HS-5 (cell line): ENCODE results near the gene RRP15.
"Not testable (repeated sequence)": the region's sequence is repeated elsewhere in the genome, so short reads cannot be mapped to it uniquely, and the experiment has no call there.

Source experiments
- DNase-seq: peaks from one replicate; pipeline ENCODE4 v3.0.0-alpha.2; 2012; ENCODE audit warnings: low read depth

The RRP15 gene

DNA sequence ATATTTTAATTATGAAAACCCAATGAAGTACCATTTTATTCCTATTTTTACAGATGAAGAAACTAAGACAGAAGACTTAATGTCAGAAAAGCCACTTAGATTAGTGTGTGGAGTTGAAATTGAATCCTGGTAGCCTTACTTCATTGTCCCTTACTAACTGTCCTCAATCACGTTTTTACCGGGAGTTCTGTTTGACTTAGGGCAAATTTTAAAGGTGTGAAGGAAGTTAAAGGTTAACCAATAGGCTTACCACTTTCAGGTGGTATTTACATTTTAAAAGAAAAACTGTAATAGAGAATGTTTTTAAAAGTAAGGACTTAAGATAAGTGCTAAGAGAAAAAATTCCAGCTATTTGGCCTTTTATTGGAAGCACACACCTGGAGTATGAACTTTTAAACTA lies 12.4 kb downstream of the RRP15 start:
- DNase-seq, result no peak

DNA sequence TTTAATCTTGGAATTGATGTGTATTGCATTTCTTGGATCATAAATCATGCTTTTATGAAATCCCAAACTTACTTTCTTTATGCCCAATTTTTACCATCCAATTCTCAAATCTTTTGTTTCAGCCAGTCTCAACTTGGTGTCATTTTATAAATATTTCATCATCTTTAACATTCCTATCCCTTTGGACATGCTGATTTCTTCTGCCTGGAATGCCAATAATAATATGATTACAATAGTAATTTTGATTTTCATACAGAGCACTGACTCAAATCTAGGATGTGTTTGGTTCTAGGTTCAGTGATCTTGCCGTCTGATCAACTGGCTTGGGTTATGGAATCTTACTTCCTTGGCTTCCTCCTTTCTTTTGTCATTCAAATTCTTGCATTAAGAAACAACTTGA lies 12.8 kb downstream of the RRP15 start:
- DNase-seq, result peak; percentile 49

DNA sequence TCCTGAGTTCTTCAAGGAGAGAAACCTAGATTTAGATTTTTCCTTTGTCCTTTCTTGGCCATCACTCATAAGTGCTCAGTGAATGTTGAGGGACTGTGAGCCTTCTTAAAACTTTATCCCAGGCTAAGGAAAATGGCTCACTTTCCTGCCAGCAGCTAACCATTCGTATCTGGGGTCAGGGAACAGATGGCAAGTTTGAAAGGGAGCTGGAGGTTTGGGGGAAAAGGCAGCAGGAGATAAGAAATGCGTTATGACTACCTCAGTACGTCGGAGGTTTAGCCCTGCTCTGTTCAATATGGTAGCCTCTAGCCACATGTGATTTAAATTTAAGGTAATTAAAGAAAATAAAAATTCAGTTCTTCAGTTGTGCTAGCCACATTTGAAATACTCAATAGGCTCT lies 13.3 kb downstream of the RRP15 start:
- no peak for DNase-seq

GRCh38 chr1:218299416-218299815 lies 14.3 kb downstream of the RRP15 start:
- DNase-seq, result no peak

DNA sequence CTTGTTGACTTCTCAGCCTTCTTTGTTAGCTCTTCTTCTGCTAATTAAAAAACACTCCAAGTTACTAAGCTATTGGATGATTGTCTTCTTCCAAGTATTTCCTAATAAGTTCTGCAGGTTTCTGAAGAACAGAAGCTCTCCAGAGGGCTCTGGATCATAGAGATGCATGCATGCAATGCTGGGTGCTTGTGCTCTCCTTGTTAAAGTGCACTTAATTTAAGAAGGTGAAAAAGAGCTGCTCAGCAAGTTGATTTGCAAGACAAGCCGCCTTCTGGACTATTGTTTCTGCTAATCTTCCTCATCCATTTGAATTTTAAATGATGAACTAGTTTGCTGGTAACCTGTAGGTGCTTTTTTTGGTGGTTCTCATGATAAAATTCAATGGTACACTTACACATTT lies 16.1 kb downstream of the RRP15 start:
- DNase-seq, result no peak

- DNase-seq, result no peak
Observed at GRCh38 chr1:218302155-218302554, 17.1 kb downstream of the RRP15 start.

- DNase-seq, result no peak
Observed at GRCh38 chr1:218303176-218303879, 18.2 kb downstream of the RRP15 start.

DNA sequence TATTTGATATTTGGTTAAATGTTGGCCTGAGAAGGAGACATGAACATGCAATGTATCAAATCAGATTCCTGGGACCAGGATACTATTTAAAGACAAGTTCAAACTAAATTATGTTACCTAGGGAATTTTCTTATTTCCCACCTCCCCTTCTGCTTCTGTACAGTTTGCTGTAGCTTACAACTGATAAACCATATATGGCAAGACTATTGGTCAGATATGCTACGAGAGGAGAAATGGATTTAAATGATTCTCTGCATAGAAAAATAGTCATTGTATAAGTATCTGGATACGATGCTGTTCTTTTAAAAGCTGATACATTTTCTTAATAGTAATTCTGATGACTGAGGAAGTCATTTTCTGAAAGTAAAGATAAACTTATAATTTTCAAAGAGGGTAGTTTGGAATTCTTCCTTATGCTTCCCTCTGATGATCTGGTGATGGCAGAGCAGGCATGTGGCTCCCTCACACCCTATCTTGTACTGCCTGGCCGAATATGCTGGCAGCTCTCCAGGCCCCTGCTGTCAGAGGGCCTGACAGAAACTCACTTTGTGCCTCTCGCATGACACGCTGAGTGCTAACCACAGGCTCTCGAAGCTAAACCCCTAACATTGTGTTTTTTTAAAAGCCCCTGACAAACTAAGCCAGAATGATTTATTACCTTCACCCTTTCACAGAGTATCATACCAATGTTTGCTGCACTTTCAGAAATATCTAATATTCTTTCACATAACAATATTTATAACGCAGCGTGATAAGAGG lies 19.4 kb downstream of the RRP15 start:
- no peak for DNase-seq

GRCh38 chr1:218305472-218306064 lies 20.5 kb downstream of the RRP15 start:
- DNase-seq, result no peak

DNA sequence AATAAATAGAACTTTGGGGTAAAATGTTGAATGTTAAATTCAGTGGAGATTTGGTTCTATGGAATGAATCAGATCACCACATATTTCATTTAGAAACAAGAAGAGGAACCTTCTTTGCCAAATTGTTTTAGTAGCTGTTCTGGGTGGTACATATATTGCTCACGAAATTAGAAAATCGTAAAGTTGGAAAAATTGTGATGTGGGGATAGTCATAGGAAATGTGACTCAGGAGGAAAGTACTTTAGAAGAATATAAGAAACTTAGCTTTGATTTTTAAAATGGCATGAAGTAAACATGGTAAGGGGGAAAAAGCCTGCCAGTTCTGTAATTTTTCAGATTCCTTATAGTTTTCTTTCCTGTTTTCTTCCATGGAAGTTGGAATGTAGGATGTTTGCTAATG lies 27.4 kb downstream of the RRP15 start:
- peak; percentile 80 for DNase-seq

DNA sequence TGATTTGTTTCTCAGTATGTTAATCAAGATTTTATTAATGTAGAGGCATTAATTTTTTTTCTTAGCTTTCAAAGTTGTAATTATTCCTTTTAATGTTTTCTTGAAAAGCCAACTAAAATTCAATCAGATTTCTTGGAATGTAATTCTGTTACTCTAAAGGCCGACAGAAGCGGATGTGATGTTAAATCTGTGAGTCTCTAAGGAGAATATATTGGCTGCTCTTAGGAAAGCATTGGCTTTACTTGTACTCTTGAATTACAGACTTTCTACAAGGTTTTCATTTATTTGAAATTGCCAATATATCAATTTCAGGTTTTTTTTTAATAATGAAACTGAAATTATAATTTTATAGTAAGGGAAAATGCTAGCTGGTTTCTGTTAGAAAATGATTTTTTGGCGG lies 29.2 kb downstream of the RRP15 start:
- DNase-seq, result no peak

DNA sequence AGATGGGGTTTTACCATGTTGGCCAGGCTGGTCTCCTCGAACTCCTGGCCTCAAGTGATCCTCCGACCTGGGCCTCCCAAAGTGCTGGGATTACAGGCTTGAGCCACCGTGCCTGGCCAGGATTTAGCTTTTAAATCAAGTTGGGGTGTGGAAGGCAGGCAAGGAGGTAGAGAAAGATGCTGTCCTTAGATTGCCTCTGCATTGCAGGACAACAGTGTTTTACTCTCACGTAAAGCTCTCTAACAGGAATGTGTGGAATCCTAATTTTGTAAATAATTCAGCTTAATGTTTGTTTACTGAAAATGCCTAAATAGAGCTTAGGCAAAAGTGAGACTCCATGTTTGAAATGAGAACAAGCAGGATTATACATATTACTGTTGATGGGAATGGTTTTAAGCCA lies 30.5 kb downstream of the RRP15 start:
- DNase-seq, result no peak

GRCh38 chr1:218317061-218317460 lies 32.0 kb downstream of the RRP15 start:
- DNase-seq, result no peak

GRCh38 chr1:218320182-218320581 lies 35.1 kb downstream of the RRP15 start:
- not testable (repeated sequence) for DNase-seq

GRCh38 chr1:218322762-218323161 lies 37.7 kb downstream of the RRP15 start:
- DNase-seq, result no peak

DNA sequence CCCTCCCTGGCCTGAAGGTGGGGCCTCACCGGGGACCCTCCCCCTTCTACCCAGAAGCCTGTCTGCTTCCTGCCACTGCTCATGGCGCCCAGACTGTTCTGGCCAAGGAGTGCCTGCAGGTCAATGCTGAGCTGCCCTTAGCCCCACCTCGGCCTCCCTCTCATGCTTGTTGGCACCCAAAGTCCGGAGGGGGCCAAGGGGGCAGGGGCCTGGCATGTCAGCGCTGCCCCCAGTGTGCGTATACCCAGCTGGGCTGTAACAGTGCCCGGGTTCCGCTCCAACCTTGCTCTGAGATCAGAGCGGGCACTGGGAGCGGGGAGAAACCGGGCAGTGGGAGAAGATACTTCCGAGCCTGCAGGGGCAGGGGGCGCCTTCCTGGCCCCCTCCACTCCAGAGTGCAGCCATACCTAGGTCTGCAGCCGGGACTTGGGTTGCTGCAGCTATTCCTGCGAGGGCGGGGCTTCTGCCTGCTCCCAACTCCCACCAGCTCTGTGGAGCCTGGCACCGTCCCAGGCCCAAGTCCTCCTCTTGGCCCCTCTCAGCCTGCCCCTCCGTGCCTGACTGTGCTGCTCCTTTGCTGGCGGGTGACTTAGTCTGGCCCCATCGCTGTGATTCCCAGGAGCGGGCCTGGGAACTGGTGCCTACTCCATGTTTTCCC lies 38.6 kb downstream of the RRP15 start:
- DNase-seq, result no peak

DNA sequence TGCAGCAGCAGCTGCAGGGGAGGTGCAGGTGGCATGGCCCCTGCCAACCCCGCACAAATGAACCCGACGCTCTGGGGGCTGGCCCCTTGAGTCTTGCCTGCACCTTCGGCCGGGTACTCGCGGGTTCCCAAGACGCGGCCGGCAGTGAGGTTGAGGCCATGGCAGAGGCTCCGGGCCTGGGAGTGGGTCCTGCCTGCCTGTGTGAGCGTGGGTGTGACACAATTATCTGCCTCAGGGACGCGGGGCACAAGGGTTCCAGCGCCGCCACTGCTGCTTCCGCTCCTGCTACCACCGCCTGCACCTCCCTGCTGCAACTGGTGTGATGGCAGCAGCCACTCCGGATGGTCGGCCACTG lies 39.1 kb downstream of the RRP15 start:
- no peak for DNase-seq

GRCh38 chr1:218328769-218329168 lies 43.7 kb downstream of the RRP15 start:
- DNase-seq, result no peak

DNA sequence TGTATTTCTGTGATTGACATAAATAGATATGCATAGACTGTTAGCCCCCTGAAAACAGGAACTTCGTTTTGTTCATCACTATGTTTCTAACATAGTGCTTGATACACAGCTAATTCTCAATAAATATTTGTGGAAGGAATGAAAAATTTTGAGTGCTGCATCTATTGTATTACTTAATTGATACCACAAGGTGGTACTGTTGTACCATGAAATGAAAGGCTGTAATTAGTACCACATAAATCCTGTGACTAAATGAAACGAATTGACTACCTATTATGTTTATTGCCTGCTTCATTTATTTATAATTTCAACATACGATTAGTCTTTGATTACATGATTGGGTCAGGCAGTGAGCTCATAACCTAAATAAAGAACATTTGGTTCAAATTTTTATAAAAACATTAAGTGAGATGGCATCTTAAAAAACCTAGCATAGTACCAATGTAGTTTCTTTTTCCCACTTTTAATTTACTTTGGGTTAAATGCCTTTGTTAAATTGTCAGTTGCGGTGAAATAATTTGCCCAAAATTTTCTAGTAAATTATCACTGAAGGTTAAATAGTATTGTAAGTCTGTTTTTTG lies 45.0 kb downstream of the RRP15 start:
- DNase-seq, result no peak

GRCh38 chr1:218332416-218332815 lies 47.3 kb downstream of the RRP15 start:
- no peak for DNase-seq

GRCh38 chr1:218336328-218336727 lies 51.2 kb downstream of the RRP15 start:
- no peak for DNase-seq

GRCh38 chr1:218339267-218339831 lies 54.3 kb downstream of the RRP15 start:
- DNase-seq, result no peak
